GM19023 (cell line): ENCODE data around the gene PHF21A.
"Not testable (repeated sequence)": the region's sequence is repeated elsewhere in the genome, so short reads cannot be mapped to it uniquely, and the experiment has no call there.

Experiments
- ATAC-seq: cut with Tn5 transposase; IDR thresholded peaks from one replicate; pipeline ENCODE4 v1.9.1; 2021; ENCODE audit warnings: mild to moderate bottlenecking, moderate library complexity; ENCODE audit not compliant: unreplicated experiment

PHF21A gene

GRCh38 chr11:46120346-46121300, 631 bp downstream of the PHF21A start:
- ATAC-seq = no peak

GRCh38 chr11:46119352-46120216, 1.7 kb downstream of the PHF21A start:
- ATAC-seq = peak; percentile 23

- no peak for ATAC-seq
Measured at GRCh38 chr11:46118702-46119351, 2.4 kb downstream of the PHF21A start.

- no peak for ATAC-seq
Measured at GRCh38 chr11:46117842-46118241, 3.4 kb downstream of the PHF21A start.

- ATAC-seq = not testable (repeated sequence)
Measured at GRCh38 chr11:46116712-46117037, 4.6 kb downstream of the PHF21A start.

GRCh38 chr11:46116007-46116711, 5.1 kb downstream of the PHF21A start:
- ATAC-seq = no peak

- ATAC-seq = no peak
Measured at GRCh38 chr11:46114961-46115360, 6.3 kb downstream of the PHF21A start.

GRCh38 chr11:46114378-46114777, 6.9 kb downstream of the PHF21A start:
- ATAC-seq = no peak

GRCh38 chr11:46112961-46113607, 8.2 kb downstream of the PHF21A start:
- ATAC-seq = no peak

- no peak for ATAC-seq
Measured at GRCh38 chr11:46108751-46109150, 12.5 kb downstream of the PHF21A start.

- no peak for ATAC-seq
Measured at GRCh38 chr11:46107780-46108179, 13.5 kb downstream of the PHF21A start.

GRCh38 chr11:46107408-46107718, 13.9 kb downstream of the PHF21A start:
- ATAC-seq = no peak

GRCh38 chr11:46106530-46107407, 14.5 kb downstream of the PHF21A start:
- ATAC-seq = no peak

- no peak for ATAC-seq
Measured at GRCh38 chr11:46105926-46106325, 15.3 kb downstream of the PHF21A start.

- no peak for ATAC-seq
Measured at GRCh38 chr11:46105134-46105628, 16.1 kb downstream of the PHF21A start.

GRCh38 chr11:46102843-46103242, 18.4 kb downstream of the PHF21A start:
- no peak for ATAC-seq

GRCh38 chr11:46100670-46101069, 20.6 kb downstream of the PHF21A start:
- peak; percentile 72 for ATAC-seq

GRCh38 chr11:46099963-46100316, 21.3 kb downstream of the PHF21A start:
- no peak for ATAC-seq

GRCh38 chr11:46090375-46090774, 30.9 kb downstream of the PHF21A start:
- no peak for ATAC-seq
